Hematopoietic multipotent progenitor cell treated with erythropoietin and hydrocortisone succinate and interleukin-3 and kit ligand, for 6 days (in vitro differentiated cells): ENCODE data around the gene EFNA5.
"Not testable (repeated sequence)": the region's sequence is repeated elsewhere in the genome, so short reads cannot be mapped to it uniquely, and the experiment has no call there.

Experiments
- DNase-seq: peaks from one replicate; pipeline ENCODE4 v3.0.0-alpha.2; 2015

EFNA5 gene

GRCh38 chr5:107474716-107475489, 195.8 kb downstream of the EFNA5 start:
- no peak for DNase-seq

GRCh38 chr5:107474361-107474715, 196.4 kb downstream of the EFNA5 start:
- DNase-seq: no peak

GRCh38 chr5:107472620-107473064, 198.1 kb downstream of the EFNA5 start:
- DNase-seq: no peak

- no peak for DNase-seq
Observed at GRCh38 chr5:107470295-107470582, 200.5 kb downstream of the EFNA5 start.

GRCh38 chr5:107469485-107470294, 201.0 kb downstream of the EFNA5 start:
- peak; percentile 3 for DNase-seq

- DNase-seq: no peak
Observed at GRCh38 chr5:107469064-107469463, 201.7 kb downstream of the EFNA5 start.

GRCh38 chr5:107468276-107468675, 202.5 kb downstream of the EFNA5 start:
- DNase-seq: no peak

GRCh38 chr5:107467137-107467932, 203.4 kb downstream of the EFNA5 start:
- DNase-seq: no peak

GRCh38 chr5:107466233-107466769, 204.4 kb downstream of the EFNA5 start:
- peak; percentile 23 for DNase-seq

GRCh38 chr5:107464876-107465275, 205.9 kb downstream of the EFNA5 start:
- no peak for DNase-seq

GRCh38 chr5:107464416-107464815, 206.3 kb downstream of the EFNA5 start:
- no peak for DNase-seq

GRCh38 chr5:107463731-107464130, 207.0 kb downstream of the EFNA5 start:
- DNase-seq: no peak

GRCh38 chr5:107461770-107462169, 209.0 kb downstream of the EFNA5 start:
- no peak for DNase-seq

- no peak for DNase-seq
Observed at GRCh38 chr5:107460789-107461188, 209.9 kb downstream of the EFNA5 start.

- DNase-seq: no peak
Observed at GRCh38 chr5:107459605-107460004, 211.1 kb downstream of the EFNA5 start.

- DNase-seq: no peak
Observed at GRCh38 chr5:107458322-107458721, 212.4 kb downstream of the EFNA5 start.

- DNase-seq: no peak
Observed at GRCh38 chr5:107457881-107458280, 212.9 kb downstream of the EFNA5 start.

GRCh38 chr5:107457138-107457537, 213.6 kb downstream of the EFNA5 start:
- DNase-seq: no peak

- no peak for DNase-seq
Observed at GRCh38 chr5:107456281-107456715, 214.4 kb downstream of the EFNA5 start.

- DNase-seq: no peak
Observed at GRCh38 chr5:107455111-107455544, 215.6 kb downstream of the EFNA5 start.

- DNase-seq: not testable (repeated sequence)
Observed at GRCh38 chr5:107451827-107452226, 218.9 kb downstream of the EFNA5 start.

- no peak for DNase-seq
Observed at GRCh38 chr5:107451028-107451427, 219.7 kb downstream of the EFNA5 start.

GRCh38 chr5:107450531-107450930, 220.2 kb downstream of the EFNA5 start:
- no peak for DNase-seq
